ENCODE data around the gene CACNA1A. TPM values are rescaled to one million over a fixed set of nuclear protein-coding genes. Genes with fewer than 3 reads are reported as not detected.

The CACNA1A gene
- total RNA-seq, 2 donors from 2014 or later = 0.27 to 2.3 TPM

- Histone ChIP-seq H3K9me3 (no peaks in the 10 kb centered on the region), H3K27ac (no peak overlapping the region), H3K4me3 (peak overlapping the region; percentile 65), H3K36me3 (no peaks in the 10 kb centered on the region), H3K4me1 (ENCODE audit: control insufficient read depth in 1 of 2, low read depth in 2 of 2) (peaks cover 0 to 5% of the 10 kb centered on the region in 2 donors), H3K27me3 (replicated peaks; ENCODE audit: insufficient read depth) (peaks cover 13% of the 10 kb centered on the region)
- no peak for TF ChIP-seq CTCF (IDR thresholded peaks at IDR 0.05)
- DNase-seq (ENCODE audit: low spot score) = no peak
- no peak for ATAC-seq (ENCODE audit: insufficient number of reproducible peaks, low FRiP score, low read depth)
Observed at GRCh38 chr19:13505761-13506470, 363 bp downstream of the CACNA1A start.

GRCh38 chr19:13505164-13505695 lies 1.0 kb downstream of the CACNA1A start:
- peaks cover 13% of the 10 kb centered on the region for H3K27me3 ChIP-seq (replicated peaks; ENCODE audit: insufficient read depth)
- no peak for DNase-seq (ENCODE audit: low spot score)
- H3K4me3 ChIP-seq = no peak overlapping the region
- H3K4me1 ChIP-seq (ENCODE audit: control insufficient read depth in 1 of 2, low read depth in 2 of 2) = peaks cover 0 to 5% of the 10 kb centered on the region in 2 donors
- TF ChIP-seq CTCF (IDR thresholded peaks at IDR 0.05) = no peak
- H3K27ac ChIP-seq = no peak overlapping the region
- no peak for ATAC-seq (ENCODE audit: insufficient number of reproducible peaks, low FRiP score, low read depth)
- no peaks in the 10 kb centered on the region for H3K9me3 ChIP-seq
- H3K36me3 ChIP-seq = no peaks in the 10 kb centered on the region

GRCh38 chr19:13503570-13504235 lies 2.6 kb downstream of the CACNA1A start:
- H3K9me3 ChIP-seq = no peaks in the 10 kb centered on the region
- DNase-seq (ENCODE audit: low spot score) (no peak), ATAC-seq (ENCODE audit: insufficient number of reproducible peaks, low FRiP score, low read depth) (no peak)
- TF ChIP-seq CTCF (IDR thresholded peaks at IDR 0.05) = no peak
- no peak overlapping the region for H3K4me3 ChIP-seq
- H3K4me1 ChIP-seq (ENCODE audit: control insufficient read depth in 1 of 2, low read depth in 2 of 2) = peaks cover 0 to 5% of the 10 kb centered on the region in 2 donors
- H3K27me3 ChIP-seq (replicated peaks; ENCODE audit: insufficient read depth) = peaks cover 13% of the 10 kb centered on the region
- H3K27ac ChIP-seq = no peak overlapping the region
- H3K36me3 ChIP-seq = no peaks in the 10 kb centered on the region

- no peak for TF ChIP-seq CTCF (IDR thresholded peaks at IDR 0.05)
- Histone ChIP-seq H3K9me3 (no peaks in the 10 kb centered on the region), H3K27me3 (replicated peaks; ENCODE audit: insufficient read depth) (peaks cover 4% of the 10 kb centered on the region), H3K4me1 (ENCODE audit: control insufficient read depth in 1 of 2, low read depth in 2 of 2) (peaks cover 0 to 5% of the 10 kb centered on the region in 2 donors), H3K36me3 (no peaks in the 10 kb centered on the region), H3K27ac (no peak overlapping the region), H3K4me3 (no peak overlapping the region)
- ATAC-seq (ENCODE audit: insufficient number of reproducible peaks, low FRiP score, low read depth) = no peak
- no peak for DNase-seq (ENCODE audit: low spot score)
Observed at GRCh38 chr19:13502231-13502630, 4.0 kb downstream of the CACNA1A start.

- no peaks in the 10 kb centered on the region for H3K27me3 ChIP-seq (replicated peaks; ENCODE audit: insufficient read depth)
- H3K9me3 ChIP-seq = no peaks in the 10 kb centered on the region
- H3K4me3 ChIP-seq = no peak overlapping the region
- ATAC-seq (ENCODE audit: insufficient number of reproducible peaks, low FRiP score, low read depth) = no peak
- no peak overlapping the region for H3K27ac ChIP-seq
- no peak for DNase-seq (ENCODE audit: low spot score)
- TF ChIP-seq CTCF (IDR thresholded peaks at IDR 0.05) = no peak
- no peaks in the 10 kb centered on the region for H3K36me3 ChIP-seq
- no peaks in the 10 kb centered on the region for H3K4me1 ChIP-seq (ENCODE audit: control insufficient read depth in 1 of 2, low read depth in 2 of 2)
Observed at GRCh38 chr19:13499692-13500091, 6.6 kb downstream of the CACNA1A start.

Data from thoracic aorta (tissue), 2 donors.